Upper lobe of left lung (tissue), 6 donors: ENCODE data around the gene TIMP4. TPM values are rescaled to one million over a fixed set of nuclear protein-coding genes. Genes with fewer than 3 reads are reported as not detected.

Experiments used
- ATAC-seq, 2 donors: fragments of 200-7000 bp; cut with Tn5 transposase; one replicate each; pipeline ENCODE4 v1.9.1; 2022; ENCODE audit warnings: mild to moderate bottlenecking in 2 of 2, moderate library complexity in 2 of 2; ENCODE audit not compliant: low FRiP score in 2 of 2
- DNase-seq, 2 donors: peaks; one replicate each; pipeline ENCODE4 v3.0.0-alpha.2; 2019 to 2020
- H3K27ac ChIP-seq, 4 donors: fragments of 200-600 bp; sonication (generic); one replicate each; pipeline ENCODE4 v1.5.1; 2016 to 2019
- H3K27me3 ChIP-seq, 4 donors: fragments of 200-600 bp; sonication (generic); one replicate each; pipeline ENCODE4 v1.5.1; 2017 to 2019
- H3K36me3 ChIP-seq, 4 donors: fragments of 200-600 bp; sonication (generic); one replicate each; pipeline ENCODE4 v1.5.1; 2016 to 2019
- H3K4me1 ChIP-seq, 4 donors: fragments of 200-600 bp; sonication (generic); one replicate each; pipeline ENCODE4 v1.5.1; 2018 to 2019
- H3K4me3 ChIP-seq, 4 donors: fragments of 200-600 bp; sonication (generic); one replicate each; pipeline ENCODE4 v1.5.1; 2017 to 2019; ENCODE audit warnings: mild to moderate bottlenecking in 2 of 4, moderate library complexity in 1 of 4
- H3K9me3 ChIP-seq, 4 donors: fragments of 200-600 bp; sonication (generic); one replicate each; pipeline ENCODE4 v1.5.1; 2018 to 2019
- CTCF ChIP-seq, 6 experiments: fragments of 450-650 bp in 4 of 6; fragments of 200-600 bp in 2 of 6; sonication (generic) in 2 of 6; IDR thresholded peaks; one replicate each; pipeline ENCODE4 v1.5.1; 2016 to 2019; ENCODE audit warnings: antibody characterized with exemption in 6 of 6
- EP300 ChIP-seq, 4 donors: sonication (generic); formaldehyde crosslinking; IDR thresholded peaks; one replicate each; pipeline ENCODE4 v1.5.1; 2017; ENCODE audit warnings: antibody characterized with exemption in 4 of 4, control low read depth in 2 of 4
- POLR2A ChIP-seq, 4 donors: fragments of 450-650 bp; IDR thresholded peaks; one replicate each; pipeline ENCODE4 v1.5.1; 2016 to 2017; ENCODE audit warnings: antibody characterized with exemption in 4 of 4, mild to moderate bottlenecking in 2 of 4
- POLR2AphosphoS5 ChIP-seq, 2 donors: sonication (generic); formaldehyde crosslinking; IDR thresholded peaks; one replicate each; pipeline ENCODE4 v1.5.1; 2017; ENCODE audit warnings: antibody characterized with exemption in 2 of 2
- WGBS, 2 donors: methylation state at CpG; one replicate each; pipeline ENCODE4 v1.1.5; 2017 to 2018; 5-methylcytosine and 5-hydroxymethylcytosine counted together
- total RNA-seq, 6 donors: library from RNA; depleted of rRNA in 4 of 6; stranded (reverse); fragments of >200 nt in 4 of 6; gene quantifications; one replicate each; pipeline versions ENCODE4 v1.1.0 to v1.2.1, GENCODE V29; 2016 to 2021
- donor health status: DM: no; HTN: no; CAD: no; lungs with moderate emphysema.
- donor health status: DM: no; HTN: yes; CAD: no; lungs with severe emphysema.

TIMP4 gene
- total RNA-seq, 6 donors from 2014 or later: 1.6 to 10.5 (median 5.2) TPM

GRCh38 chr3:12197475-12197874 lies 38.8 kb upstream of the TIMP4 start:
- peaks cover 7 to 20% (median 20%) of the 10 kb centered on the region in 4 donors for H3K4me1 ChIP-seq
- TF ChIP-seq CTCF (IDR thresholded peaks at IDR 0.05): no peak
- TF ChIP-seq POLR2A (IDR thresholded peaks at IDR 0.05): no peak
- H3K9me3 ChIP-seq: no peaks in the 10 kb centered on the region
- H3K27me3 ChIP-seq: no peaks in the 10 kb centered on the region
- ATAC-seq (no peak), DNase-seq (no peak)
- H3K36me3 ChIP-seq: no peaks in the 10 kb centered on the region
- H3K4me3 ChIP-seq: no peak overlapping the region
- H3K27ac ChIP-seq: no peak overlapping the region

- 85 to 87% methylated on average over 3 of the region's 3 CpGs for WGBS, 2 donors
- Histone ChIP-seq H3K4me3 (no peak overlapping the region), H3K27me3 (no peaks in the 10 kb centered on the region), H3K9me3 (no peaks in the 10 kb centered on the region), H3K27ac (no peak overlapping the region), H3K4me1 (peaks cover 7 to 22% (median 20%) of the 10 kb centered on the region in 4 donors), H3K36me3 (no peaks in the 10 kb centered on the region)
- DNase-seq: no peak
- TF ChIP-seq POLR2AphosphoS5 (IDR thresholded peaks at IDR 0.05): no peak
- no peak for TF ChIP-seq POLR2A (IDR thresholded peaks at IDR 0.05)
- no peak for TF ChIP-seq CTCF (IDR thresholded peaks at IDR 0.05)
- no peak for TF ChIP-seq EP300 (IDR thresholded peaks at IDR 0.05)
- ATAC-seq: no peak
Observed at GRCh38 chr3:12196684-12197083, 38.0 kb upstream of the TIMP4 start.

GRCh38 chr3:12195231-12195630 lies 36.5 kb upstream of the TIMP4 start:
- no peaks in the 10 kb centered on the region for H3K9me3 ChIP-seq
- 78 to 80% methylated on average over 4 of the region's 4 CpGs for WGBS, 2 donors
- ATAC-seq (no peak), DNase-seq (no peak)
- no peak for TF ChIP-seq EP300 (IDR thresholded peaks at IDR 0.05)
- TF ChIP-seq CTCF (IDR thresholded peaks at IDR 0.05): no peak
- TF ChIP-seq POLR2AphosphoS5 (IDR thresholded peaks at IDR 0.05): no peak
- no peak for TF ChIP-seq POLR2A (IDR thresholded peaks at IDR 0.05)
- H3K27me3 ChIP-seq: no peaks in the 10 kb centered on the region
- no peak overlapping the region for H3K4me3 ChIP-seq
- H3K27ac ChIP-seq: peak overlapping the region in 1 of 4 donors; percentile 77
- peaks cover 7 to 22% (median 20%) of the 10 kb centered on the region in 4 donors for H3K4me1 ChIP-seq
- H3K36me3 ChIP-seq: no peaks in the 10 kb centered on the region

GRCh38 chr3:12194669-12195161 lies 36.0 kb upstream of the TIMP4 start:
- Histone ChIP-seq H3K9me3 (no peaks in the 10 kb centered on the region), H3K27ac (peak overlapping the region; percentile 48 to 77 (median 70)), H3K4me1 (peaks cover 7 to 22% (median 20%) of the 10 kb centered on the region in 4 donors), H3K36me3 (no peaks in the 10 kb centered on the region), H3K4me3 (no peak overlapping the region), H3K27me3 (no peaks in the 10 kb centered on the region)
- ATAC-seq: peak in 1 of 2 donors; percentile 30
- TF ChIP-seq POLR2A (IDR thresholded peaks at IDR 0.05) (no peak), POLR2AphosphoS5 (IDR thresholded peaks at IDR 0.05) (no peak), CTCF (IDR thresholded peaks at IDR 0.05) (no peak), EP300 (IDR thresholded peaks at IDR 0.05) (no peak)
- DNase-seq: peak in 1 of 2 donors; percentile 27
- WGBS, 2 donors: 75 to 98% methylated on average over 3 of the region's 3 CpGs

- Histone ChIP-seq H3K27me3 (no peaks in the 10 kb centered on the region), H3K36me3 (no peaks in the 10 kb centered on the region), H3K27ac (peak overlapping the region; percentile 62 to 77 (median 75)), H3K9me3 (no peaks in the 10 kb centered on the region), H3K4me1 (peaks cover 7 to 22% (median 21%) of the 10 kb centered on the region in 4 donors), H3K4me3 (no peak overlapping the region)
- peak in 3 of 4 donors; percentile 25 to 93 (median 35) for TF ChIP-seq EP300 (IDR thresholded peaks at IDR 0.05)
- peak; percentile 41 to 92 for TF ChIP-seq POLR2AphosphoS5 (IDR thresholded peaks at IDR 0.05)
- no peak for TF ChIP-seq CTCF (IDR thresholded peaks at IDR 0.05)
- TF ChIP-seq POLR2A (IDR thresholded peaks at IDR 0.05): no peak
- DNase-seq (peak in 1 of 2 donors; percentile 42), ATAC-seq (peak in 1 of 2 donors; percentile 71)
- WGBS, 2 donors: 54% methylated on average over 3 of the region's 3 CpGs
Observed at GRCh38 chr3:12194209-12194608, 35.5 kb upstream of the TIMP4 start.
